MCF 10A (cell line): ENCODE data around the gene SLC39A6. TPM values are rescaled to one million over a fixed set of nuclear protein-coding genes. Genes with fewer than 3 reads are reported as not detected.

ENCODE experiments used
- BruUV-seq: library from RNA; stranded (reverse); fragments of 400-500 nt; replicated peaks from 2 replicates; lab custom pipeline; 2021; lab: Mats Ljungman, UMichigan
- CTCF ChIA-PET: fragments of 300-600 bp; sonication (Branson Sonifier 250); formaldehyde crosslinking; extraction: SDS; loops from one replicate; lab custom pipeline; 2021; ENCODE audit warnings: antibody characterized with exemption, inconsistent platforms; lab: Yijun Ruan, JAX
- POLR2A ChIA-PET: fragments of 300-600, 350-650 bp; sonication (Branson Sonifier 250); formaldehyde crosslinking; extraction: SDS; loops from one replicate; lab custom pipeline; 2020; ENCODE audit warnings: antibody characterized with exemption, inconsistent platforms; lab: Yijun Ruan, JAX
- DNase-seq: peaks from one replicate; pipeline ENCODE4 v3.0.0-alpha.2; 2018; ENCODE audit not compliant: unreplicated experiment
- H3K27ac Mint-ChIP-seq: one replicate; pipeline ENCODE4 v1.8.0; 2022; ENCODE audit warnings: mild to moderate bottlenecking, low read depth, mixed read lengths; ENCODE audit not compliant: unreplicated experiment
- H3K27me3 Mint-ChIP-seq: one replicate; pipeline ENCODE4 v1.8.0; 2022; ENCODE audit warnings: mixed read lengths; ENCODE audit not compliant: insufficient read depth, unreplicated experiment
- H3K36me3 Mint-ChIP-seq: one replicate; pipeline ENCODE4 v1.8.0; 2022; ENCODE audit warnings: mild to moderate bottlenecking, moderate library complexity, mixed read lengths; ENCODE audit not compliant: insufficient read depth, unreplicated experiment
- H3K4me1 Mint-ChIP-seq: one replicate; pipeline ENCODE4 v1.8.0; 2022; ENCODE audit warnings: mixed read lengths; ENCODE audit not compliant: insufficient read depth, unreplicated experiment
- H3K4me3 Mint-ChIP-seq: one replicate; pipeline ENCODE4 v1.8.0; 2022; ENCODE audit warnings: mild to moderate bottlenecking, moderate library complexity, mixed read lengths; ENCODE audit not compliant: unreplicated experiment
- H3K9me3 Mint-ChIP-seq: one replicate; pipeline ENCODE4 v1.8.0; 2022; ENCODE audit warnings: mixed read lengths; ENCODE audit not compliant: unreplicated experiment
- intact Hi-C: fragments of 100-400 bp; cut with micrococcal nuclease; formaldehyde crosslinking; loops from 2 replicates; pipeline ENCODE4 v1.14.1; 2022
- total RNA-seq: library from RNA; stranded (reverse); gene quantifications from 2 replicates; pipeline ENCODE4 v1.2.3, GENCODE V29; 2022
- TF ChIP-seq, protein P1 (sequence below): fragments of 200-600 bp; IDR thresholded peaks from one replicate; pipeline ENCODE4 v1.8.0; 2022; ENCODE audit warnings: antibody characterized with exemption, mild to moderate bottlenecking; ENCODE audit not compliant: unreplicated experiment

SLC39A6 gene
- total RNA-seq, 1 experiment from 2014 or later = 49.7 TPM

DNA sequence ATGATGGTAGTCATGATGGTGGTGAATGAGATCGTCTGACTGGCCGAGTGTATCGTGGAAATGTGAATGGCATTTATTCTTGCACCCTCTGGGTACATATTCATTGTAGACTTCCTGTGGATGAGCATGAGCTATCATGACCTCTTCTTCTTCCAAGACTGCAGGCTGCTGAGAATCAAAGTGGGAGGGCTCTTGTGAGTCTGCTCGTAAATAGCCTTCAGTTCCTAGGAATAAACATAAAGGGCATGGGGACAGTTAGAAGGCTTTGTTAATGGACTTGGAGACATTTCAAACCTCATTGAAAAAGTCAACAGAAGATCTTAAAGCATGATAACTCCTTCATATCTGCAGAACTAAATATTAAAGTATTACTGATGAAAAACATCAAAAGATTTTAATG is 14.9 kb downstream of the SLC39A6 start:
- H3K4me1 Mint-ChIP-seq = no peaks in the 10 kb centered on the region

DNA sequence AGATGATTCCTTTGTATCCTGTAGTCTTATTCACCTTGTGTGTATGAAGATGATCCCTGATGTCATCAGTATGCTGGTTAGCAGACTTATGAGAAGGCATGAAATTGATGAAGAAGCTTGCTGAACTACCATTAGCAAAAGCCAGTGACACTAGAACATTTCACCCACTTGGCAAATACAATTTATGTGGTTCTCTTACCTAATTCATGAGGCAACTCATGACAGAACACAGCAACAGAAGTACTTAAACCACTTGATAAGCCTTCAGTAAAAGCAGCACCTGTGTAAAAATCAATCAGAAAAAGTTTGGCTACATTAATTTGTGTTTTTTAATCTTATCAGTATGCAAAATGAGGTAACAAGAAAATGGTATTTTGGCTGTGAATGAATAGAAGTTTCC is 16.8 kb downstream of the SLC39A6 start:
- DNase-seq = no peak
- ChIA-PET CTCF (interaction anchor here (1.4 kb wide), 1 partner anchor 16 kb away, joined by 4 read pairs; no protein-coding TSS in a partner anchor), POLR2A (interaction anchor here (0.7 to 1.5 kb wide), 3 partner anchors 17 to 96 kb away, joined by 3 to 4 read pairs (median 3); partner anchors contain the start of gene SLC39A6)
- no TSS peak for BruUV-seq
- Mint-ChIP-seq H3K27me3 (no peaks in the 10 kb centered on the region), H3K36me3 (peaks cover 83% of the 10 kb centered on the region), H3K4me3 (no peak overlapping the region), H3K27ac (no peak overlapping the region), H3K4me1 (no peaks in the 10 kb centered on the region), H3K9me3 (no peaks in the 10 kb centered on the region)
- intact Hi-C loops = no loop called here
- TF ChIP-seq, protein P1, sequence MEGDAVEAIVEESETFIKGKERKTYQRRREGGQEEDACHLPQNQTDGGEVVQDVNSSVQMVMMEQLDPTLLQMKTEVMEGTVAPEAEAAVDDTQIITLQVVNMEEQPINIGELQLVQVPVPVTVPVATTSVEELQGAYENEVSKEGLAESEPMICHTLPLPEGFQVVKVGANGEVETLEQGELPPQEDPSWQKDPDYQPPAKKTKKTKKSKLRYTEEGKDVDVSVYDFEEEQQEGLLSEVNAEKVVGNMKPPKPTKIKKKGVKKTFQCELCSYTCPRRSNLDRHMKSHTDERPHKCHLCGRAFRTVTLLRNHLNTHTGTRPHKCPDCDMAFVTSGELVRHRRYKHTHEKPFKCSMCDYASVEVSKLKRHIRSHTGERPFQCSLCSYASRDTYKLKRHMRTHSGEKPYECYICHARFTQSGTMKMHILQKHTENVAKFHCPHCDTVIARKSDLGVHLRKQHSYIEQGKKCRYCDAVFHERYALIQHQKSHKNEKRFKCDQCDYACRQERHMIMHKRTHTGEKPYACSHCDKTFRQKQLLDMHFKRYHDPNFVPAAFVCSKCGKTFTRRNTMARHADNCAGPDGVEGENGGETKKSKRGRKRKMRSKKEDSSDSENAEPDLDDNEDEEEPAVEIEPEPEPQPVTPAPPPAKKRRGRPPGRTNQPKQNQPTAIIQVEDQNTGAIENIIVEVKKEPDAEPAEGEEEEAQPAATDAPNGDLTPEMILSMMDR = no peak

More for the DNA sequence above, 14.9 kb downstream of the SLC39A6 start:
- H3K27ac Mint-ChIP-seq = no peak overlapping the region
- POLR2A ChIA-PET = interaction anchor here (1.8 kb wide), 1 partner anchor 15 kb away, joined by 4 read pairs; the partner anchor contains the start of genes ELP2 and SLC39A6
- H3K27me3 Mint-ChIP-seq = no peaks in the 10 kb centered on the region
- no TSS peak for BruUV-seq
- DNase-seq = no peak
- no peak overlapping the region for H3K4me3 Mint-ChIP-seq
- H3K9me3 Mint-ChIP-seq = no peaks in the 10 kb centered on the region
- TF ChIP-seq, protein P1 = no peak
- CTCF ChIA-PET = interaction anchor here (0.6 to 1.3 kb wide), 2 partner anchors 96 to 108 kb away, joined by 3 to 7 read pairs; no protein-coding TSS in a partner anchor
- H3K36me3 Mint-ChIP-seq = peaks cover 87% of the 10 kb centered on the region
- intact Hi-C loops = no loop called here

- intact Hi-C loops = no loop called here
- no peak for DNase-seq
- TF ChIP-seq, protein P1 = no peak
- no peaks in the 10 kb centered on the region for H3K27me3 Mint-ChIP-seq
- H3K4me3 Mint-ChIP-seq = no peak overlapping the region
- peaks cover 61% of the 10 kb centered on the region for H3K36me3 Mint-ChIP-seq
- H3K27ac Mint-ChIP-seq = no peak overlapping the region
- no peaks in the 10 kb centered on the region for H3K9me3 Mint-ChIP-seq
- ChIA-PET POLR2A (no interaction called here), CTCF (interaction anchor here (0.9 kb wide), 1 partner anchor 19 kb away, joined by 5 read pairs; no protein-coding TSS in a partner anchor)
- H3K4me1 Mint-ChIP-seq = no peaks in the 10 kb centered on the region
- no TSS peak for BruUV-seq
These were observed 19.4 kb downstream of the SLC39A6 start for GRCh38 chr18:36109737-36110136.

- no peaks in the 10 kb centered on the region for H3K4me1 Mint-ChIP-seq
- no peak overlapping the region for H3K4me3 Mint-ChIP-seq
- BruUV-seq = TSS peak; percentile 75
- H3K36me3 Mint-ChIP-seq = peaks cover 50% of the 10 kb centered on the region
- no peaks in the 10 kb centered on the region for H3K9me3 Mint-ChIP-seq
- DNase-seq = no peak
- no peaks in the 10 kb centered on the region for H3K27me3 Mint-ChIP-seq
- ChIA-PET CTCF (interaction anchor here (0.8 to 1.8 kb wide), 2 partner anchors 13 to 91 kb away, joined by 3 to 8 read pairs; no protein-coding TSS in a partner anchor), POLR2A (interaction anchor here (0.6 to 1.4 kb wide), 2 partner anchors 21 to 821 kb away, joined by 3 to 4 read pairs; partner anchors contain the start of genes ELP2 and SLC39A6)
- no peak overlapping the region for H3K27ac Mint-ChIP-seq
- TF ChIP-seq, protein P1 = no peak
- intact Hi-C loops = no loop called here
These were observed 20.5 kb downstream of the SLC39A6 start for GRCh38 chr18:36108601-36109000.
